Muscle of arm (tissue), 12 donors: ENCODE results near the gene SLC9A7. TPM values are rescaled to one million over a fixed set of nuclear protein-coding genes. Genes with fewer than 3 reads are reported as not detected.

ENCODE experiments used
- DNase-seq: peaks from one replicate; pipeline ENCODE4 v3.0.0-alpha.2; 2013
- polyA plus RNA-seq, 12 donors: library from polyadenylated mRNA; unstranded; fragments of 120-200 nt; gene quantifications; one replicate each; pipeline ENCODE4 v1.2.1, GENCODE V29; 2013; ENCODE audit not compliant: insufficient read length in 12 of 12

The SLC9A7 gene
- polyA plus RNA-seq, 12 donors: 5.7 to 12.4 (median 7.3) TPM; not detected in 1

GRCh38 chrX:46611658-46612362 is 147.1 kb downstream of the SLC9A7 start:
- no peak for DNase-seq

GRCh38 chrX:46610070-46610658 is 148.8 kb downstream of the SLC9A7 start:
- no peak for DNase-seq

- DNase-seq: no peak
Measured at GRCh38 chrX:46607916-46608315, 151.0 kb downstream of the SLC9A7 start.

GRCh38 chrX:46602468-46603102 is 156.3 kb downstream of the SLC9A7 start:
- DNase-seq: no peak

- DNase-seq: no peak
Measured at GRCh38 chrX:46601283-46601682, 157.6 kb downstream of the SLC9A7 start.

- DNase-seq: no peak
Measured at GRCh38 chrX:46599051-46599560, 159.8 kb downstream of the SLC9A7 start.

GRCh38 chrX:46597771-46598170 is 161.1 kb downstream of the SLC9A7 start:
- DNase-seq: no peak

- no peak for DNase-seq
Measured at GRCh38 chrX:46597208-46597607, 161.7 kb downstream of the SLC9A7 start.

- DNase-seq: no peak
Measured at GRCh38 chrX:46595084-46595483, 163.8 kb downstream of the SLC9A7 start.

- no peak for DNase-seq
Measured at GRCh38 chrX:46589977-46590723, 168.8 kb downstream of the SLC9A7 start.

GRCh38 chrX:46588263-46588662 is 170.7 kb downstream of the SLC9A7 start:
- DNase-seq: peak; percentile 22

- DNase-seq: peak; percentile 28
Measured at GRCh38 chrX:46587753-46588171, 171.2 kb downstream of the SLC9A7 start.

- no peak for DNase-seq
Measured at GRCh38 chrX:46587158-46587557, 171.8 kb downstream of the SLC9A7 start.

- no peak for DNase-seq
Measured at GRCh38 chrX:46584736-46585135, 174.2 kb downstream of the SLC9A7 start.

- no peak for DNase-seq
Measured at GRCh38 chrX:46582966-46583365, 176.0 kb downstream of the SLC9A7 start.

GRCh38 chrX:46582325-46582724 is 176.6 kb downstream of the SLC9A7 start:
- DNase-seq: no peak

GRCh38 chrX:46580613-46581012 is 178.3 kb downstream of the SLC9A7 start:
- DNase-seq: no peak

- no peak for DNase-seq
Measured at GRCh38 chrX:46579250-46579649, 179.7 kb downstream of the SLC9A7 start.

GRCh38 chrX:46577221-46578005 is 181.5 kb downstream of the SLC9A7 start:
- DNase-seq: no peak

GRCh38 chrX:46576458-46576857 is 182.5 kb downstream of the SLC9A7 start:
- DNase-seq: peak; percentile 25

- no peak for DNase-seq
Measured at GRCh38 chrX:46575991-46576392, 182.9 kb downstream of the SLC9A7 start.
